Occipital lobe (tissue), 2 donors: ENCODE results near the gene HIPK4. TPM values are rescaled to one million over a fixed set of nuclear protein-coding genes. Genes with fewer than 3 reads are reported as not detected.
"Not testable (repeated sequence)": the region's sequence is repeated elsewhere in the genome, so short reads cannot be mapped to it uniquely, and the experiment has no call there.

Experiments used
- DNase-seq: peaks from one replicate; lab custom pipeline; 2025; lab: John Stamatoyannopoulos, UW
- total RNA-seq: library from RNA; depleted of rRNA; stranded (reverse); fragments of >200 nt; gene quantifications from one replicate; pipeline ENCODE4 v1.2.3, GENCODE V29; 2014

The HIPK4 gene
- total RNA-seq, 1 donor from 2014 or later, result 0.16 TPM

DNA sequence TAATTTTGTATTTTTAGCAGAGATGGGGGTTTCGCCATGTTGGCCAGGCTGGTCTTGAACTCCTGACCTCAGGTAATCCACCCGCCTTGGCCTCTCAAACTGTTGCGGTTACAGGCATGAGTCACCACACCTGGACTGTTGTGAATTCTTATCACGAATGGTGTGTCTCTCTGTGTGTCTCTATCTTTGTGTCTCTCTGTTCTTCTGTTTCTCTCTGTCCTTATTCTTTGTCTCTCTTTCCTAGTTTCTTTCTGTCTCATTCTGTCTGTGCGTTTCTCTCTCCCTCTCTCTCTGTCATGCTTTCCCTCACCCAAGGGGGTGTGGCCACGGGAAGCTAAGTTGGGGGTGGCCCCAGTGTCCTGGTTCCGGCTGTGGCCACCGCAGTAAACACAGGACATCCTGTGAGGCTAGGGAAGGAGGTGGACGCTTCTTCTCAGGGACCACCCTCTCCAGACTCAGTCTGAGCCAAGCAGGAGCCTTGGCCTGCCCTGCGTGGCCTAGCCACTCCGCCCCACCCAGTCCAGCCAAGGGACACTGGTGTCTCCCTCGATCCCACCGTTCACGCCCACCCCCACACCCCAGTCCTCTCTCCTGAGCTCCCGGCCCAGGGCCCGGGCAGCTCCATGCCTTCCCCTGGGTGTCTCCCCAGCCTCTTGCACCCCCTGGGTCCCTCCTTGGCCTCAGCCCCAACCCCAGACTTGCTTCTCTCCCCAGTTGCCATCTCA is 27.1 kb upstream of the HIPK4 start:
- no peak for DNase-seq

DNA sequence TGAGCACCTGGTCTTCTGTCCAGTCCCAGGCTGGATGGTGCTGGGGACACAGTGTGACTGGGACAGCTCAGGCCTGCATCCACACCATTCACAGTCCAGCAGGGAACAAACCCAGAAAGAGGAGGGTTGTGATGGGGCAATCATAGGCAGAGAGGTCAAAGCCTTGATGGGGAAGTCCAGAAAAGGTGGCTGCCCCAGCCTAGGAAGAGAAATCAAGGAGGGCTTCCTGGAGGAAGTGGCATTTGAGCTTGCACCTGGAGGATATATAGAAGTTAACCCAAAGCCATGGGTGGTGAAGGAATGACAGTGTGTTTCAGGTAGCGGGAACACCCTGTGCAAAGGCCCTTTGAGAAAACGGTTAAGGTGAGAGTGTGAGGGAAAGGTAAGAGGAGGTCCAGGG is 25.8 kb upstream of the HIPK4 start:
- no peak for DNase-seq

GRCh38 chr19:40414542-40415535 is 24.9 kb upstream of the HIPK4 start:
- DNase-seq, result no peak

GRCh38 chr19:40413291-40413845 is 23.4 kb upstream of the HIPK4 start, which contains the start of gene PRX:
Gene PRX (minus strand): TSS chr19:40413378. CDS start chr19:40407932, 5,446 bp downstream.
- no peak for DNase-seq

DNA sequence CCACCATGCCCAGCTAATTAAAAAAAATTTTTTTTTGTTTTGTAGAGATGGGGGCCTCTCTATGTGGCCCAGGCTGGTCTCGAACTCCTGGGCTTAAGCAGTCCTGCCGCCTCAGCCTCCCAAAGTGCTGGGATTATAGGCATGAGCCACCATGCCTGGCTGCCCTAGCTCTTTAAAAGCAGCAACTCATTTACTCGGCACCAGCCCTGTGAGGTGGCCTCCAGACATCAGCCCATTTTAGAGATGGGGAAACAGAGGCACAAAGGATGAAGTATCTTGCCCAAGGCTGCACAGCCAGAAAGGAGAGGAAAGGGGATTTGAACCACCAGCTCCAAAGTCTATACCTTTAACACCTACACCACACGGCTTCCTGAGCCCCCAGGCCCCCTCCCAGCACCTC is 22.9 kb upstream of the HIPK4 start:
- no peak for DNase-seq

DNA sequence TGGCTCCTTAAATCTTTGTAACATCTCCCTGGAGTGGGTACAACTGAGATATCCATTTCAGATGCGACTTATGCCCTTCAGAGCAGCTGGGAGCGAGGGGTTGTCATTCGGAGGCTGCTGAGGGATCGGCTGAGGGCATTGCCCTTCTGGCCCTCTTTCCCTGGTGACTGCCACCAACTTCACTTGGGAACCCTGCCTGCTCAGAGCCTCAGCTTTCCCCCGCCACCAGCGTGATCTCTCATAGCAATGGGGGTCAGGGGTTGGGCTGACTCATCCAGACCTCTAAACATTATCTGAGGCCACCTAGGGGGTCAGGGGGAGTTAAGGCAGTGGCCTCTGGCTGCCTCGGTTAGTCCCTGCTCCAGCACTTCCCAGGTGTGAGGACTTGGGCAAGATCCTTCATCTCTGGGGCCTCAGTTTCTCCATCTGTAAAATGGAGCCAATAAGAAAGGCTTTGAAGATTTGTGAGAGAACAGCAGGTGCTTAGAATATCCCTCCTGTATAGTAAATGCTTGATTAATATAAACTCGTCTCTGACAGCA is 22.0 kb upstream of the HIPK4 start:
- no peak for DNase-seq

DNA sequence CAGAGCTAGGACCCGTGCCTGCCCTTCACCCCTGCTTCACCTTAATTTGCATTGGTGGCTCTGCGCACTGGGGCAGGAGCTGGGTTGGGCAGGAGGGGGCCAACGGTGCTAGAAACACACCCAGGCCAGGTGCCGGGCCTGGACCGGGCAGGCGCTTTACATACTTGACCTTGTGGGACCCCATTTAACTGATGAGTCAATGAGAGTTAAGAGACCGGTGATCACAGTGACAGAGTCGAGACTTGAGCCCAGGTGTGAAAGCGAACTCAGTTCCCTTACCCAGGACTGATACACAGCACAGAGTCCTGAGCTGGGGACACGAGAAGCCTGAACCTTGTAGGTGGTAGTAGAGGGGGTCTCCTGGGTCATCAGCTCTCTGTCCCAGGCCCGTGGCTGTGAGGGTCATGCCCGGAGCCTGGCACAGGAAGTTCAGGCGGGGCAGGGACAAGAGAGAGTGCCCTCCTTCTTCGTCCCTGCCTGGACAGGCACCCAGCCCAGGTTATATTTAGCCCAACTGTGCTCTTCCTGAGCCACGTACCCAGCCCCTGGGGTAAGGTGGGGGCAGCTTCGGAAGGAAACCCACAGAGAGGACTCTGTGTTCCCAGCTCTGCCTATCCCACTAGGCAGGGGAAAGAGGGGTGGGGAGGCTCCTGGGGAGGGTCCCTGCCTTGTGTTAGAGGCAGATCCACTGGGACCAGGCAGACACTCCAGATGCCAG is 21.3 kb upstream of the HIPK4 start:
- no peak for DNase-seq

- DNase-seq, result no peak
Measured at GRCh38 chr19:40410030-40410389, 20.0 kb upstream of the HIPK4 start.

GRCh38 chr19:40408598-40408925 is 18.6 kb upstream of the HIPK4 start:
- not testable (repeated sequence) for DNase-seq

- no peak for DNase-seq
Measured at GRCh38 chr19:40407714-40408597, 18.0 kb upstream of the HIPK4 start.

DNA sequence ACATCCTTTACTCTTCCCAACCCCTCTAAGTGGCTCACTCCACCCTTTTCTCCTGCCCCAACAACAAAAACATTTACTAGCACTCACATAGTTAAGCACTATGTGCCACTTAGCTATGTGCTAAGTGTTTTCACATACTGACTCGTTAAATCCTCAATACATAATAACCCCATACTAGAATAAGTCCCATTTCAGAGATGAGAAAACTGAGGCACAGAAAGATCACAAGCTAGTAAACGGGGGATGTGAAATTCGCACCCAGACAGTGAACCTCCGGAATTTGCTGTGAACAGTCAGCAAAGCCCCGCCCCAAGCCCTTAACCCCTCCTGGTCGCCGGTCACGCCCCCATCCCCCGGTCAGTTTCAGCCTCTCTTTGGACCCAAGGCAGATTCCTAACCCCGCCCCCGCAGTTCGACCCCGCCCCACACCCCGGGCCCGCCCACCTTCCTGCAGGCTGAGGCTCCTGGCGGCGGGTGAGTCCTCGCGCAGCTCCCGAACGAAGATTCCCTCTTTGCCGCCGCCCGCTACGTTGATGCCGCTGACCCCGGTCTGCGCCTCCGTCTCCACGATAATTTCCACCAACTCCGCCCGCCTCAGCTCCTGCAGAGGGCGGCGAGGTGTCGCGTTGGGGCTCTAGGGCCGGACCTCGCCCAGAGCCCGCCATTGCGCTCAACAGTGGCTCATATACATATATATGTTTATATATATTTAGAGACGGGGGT is 13.4 kb upstream of the HIPK4 start:
- DNase-seq, result no peak

- no peak for DNase-seq
Measured at GRCh38 chr19:40400559-40400958, 10.6 kb upstream of the HIPK4 start.

DNA sequence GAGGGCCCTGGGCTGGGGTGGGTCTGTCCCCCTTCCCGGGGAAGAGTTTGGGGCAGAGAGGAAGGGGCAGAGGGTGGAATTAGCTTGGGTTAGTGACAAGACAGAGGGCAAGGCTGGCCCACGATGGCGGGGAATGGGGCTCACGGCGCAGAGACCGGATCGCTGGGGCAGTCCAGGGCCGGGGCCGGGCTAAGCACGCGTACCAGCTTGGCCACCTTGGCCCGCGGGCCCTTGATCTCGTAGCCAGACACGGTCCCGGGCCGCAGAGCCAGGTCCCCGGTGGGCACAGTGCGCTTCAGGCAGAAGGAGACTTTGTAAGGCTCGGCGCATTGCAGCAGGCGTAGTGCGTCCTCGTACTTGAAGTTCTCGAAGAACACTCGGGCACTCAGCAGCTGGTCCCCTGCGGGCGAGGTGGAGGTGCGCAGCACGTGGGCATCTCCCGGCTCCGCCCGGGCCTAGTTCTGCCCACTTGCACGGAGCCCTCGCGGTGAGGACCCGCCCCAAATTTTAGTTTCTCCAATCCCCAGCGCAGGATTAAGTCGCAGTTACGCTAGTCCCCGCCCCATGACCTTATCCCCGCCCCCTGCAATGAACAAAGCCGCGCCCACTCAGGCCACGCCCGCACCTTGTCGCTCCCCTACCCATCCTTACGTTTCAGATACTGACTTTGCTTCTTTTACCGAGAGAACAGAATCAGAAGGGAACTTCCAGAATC is 8.6 kb upstream of the HIPK4 start:
- no peak for DNase-seq

GRCh38 chr19:40397568-40397906 is 7.6 kb upstream of the HIPK4 start:
- no peak for DNase-seq

GRCh38 chr19:40396886-40397567 is 7.0 kb upstream of the HIPK4 start:
- DNase-seq, result no peak

GRCh38 chr19:40395956-40396355 is 6.0 kb upstream of the HIPK4 start:
- no peak for DNase-seq

- DNase-seq, result no peak
Measured at GRCh38 chr19:40394816-40395210, 4.8 kb upstream of the HIPK4 start.
